Activated naive CD4-positive, alpha-beta T cell treated with anti-CD3 and anti-CD28 coated beads for 36 hours (primary cell): Measurements from ENCODE around the gene KNTC1. TPM values are rescaled to one million over a fixed set of nuclear protein-coding genes. Genes with fewer than 3 reads are reported as not detected.
"Not testable (repeated sequence)": the region's sequence is repeated elsewhere in the genome, so short reads cannot be mapped to it uniquely, and the experiment has no call there.

Experiments
- CTCF ChIA-PET: fragments of 350-600 bp; sonication (Branson Sonifier 250); formaldehyde crosslinking; loops from one replicate; lab custom pipeline; 2021; ENCODE audit warnings: antibody characterized with exemption; lab: Charles Lee
- DNase-seq: peaks from one replicate; pipeline ENCODE4 v3.0.0-alpha.2; 2020
- H3K27ac Mint-ChIP-seq: one replicate; pipeline ENCODE4 v1.8.0; 2021; ENCODE audit warnings: mild to moderate bottlenecking, mixed read lengths
- H3K27me3 Mint-ChIP-seq: one replicate; pipeline ENCODE4 v1.8.0; 2021; ENCODE audit warnings: low read depth, mixed read lengths
- H3K36me3 Mint-ChIP-seq: one replicate; pipeline ENCODE4 v1.8.0; 2021; ENCODE audit warnings: low read depth, mixed read lengths
- H3K4me1 Mint-ChIP-seq: one replicate; pipeline ENCODE4 v1.8.0; 2021; ENCODE audit warnings: low read depth, mixed read lengths
- H3K4me3 Mint-ChIP-seq: one replicate; pipeline ENCODE4 v1.8.0; 2021; ENCODE audit warnings: mild to moderate bottlenecking, moderate library complexity, mixed read lengths
- H3K9me3 Mint-ChIP-seq: one replicate; pipeline ENCODE4 v1.8.0; 2021; ENCODE audit warnings: mixed read lengths
- intact Hi-C: fragments of 100-400 bp; cut with micrococcal nuclease; formaldehyde crosslinking; loops from one replicate; pipeline ENCODE4 v1.15.1; 2023
- total RNA-seq, 2 experiments: library from RNA; stranded (reverse); gene quantifications; one replicate each; pipeline ENCODE4 v1.2.3, GENCODE V29; 2021

The KNTC1 gene
- total RNA-seq, 2 experiments from 2014 or later, result 141 to 142 TPM

DNA sequence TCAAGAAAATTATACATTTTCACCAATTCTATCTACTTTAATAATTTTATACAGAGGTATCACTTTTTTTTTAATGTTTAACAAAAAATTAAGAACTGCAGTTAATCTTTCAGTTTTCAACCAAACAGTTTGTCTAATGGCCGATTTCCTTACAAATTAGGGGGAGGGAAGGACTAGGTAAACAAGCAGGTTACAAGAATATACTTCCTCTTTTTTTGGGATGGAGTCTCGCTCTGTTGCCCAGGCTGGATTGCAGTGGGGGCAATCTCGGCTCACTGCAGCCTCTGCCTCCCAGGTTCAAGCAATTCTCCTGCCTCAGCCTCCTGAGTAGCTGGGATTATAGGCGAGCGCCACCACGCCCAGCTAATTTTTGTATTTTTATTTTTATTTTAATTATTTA lies 33.8 kb upstream of the KNTC1 start:
- Mint-ChIP-seq H3K4me1 (peaks cover 18% of the 10 kb centered on the region), H3K36me3 (peaks cover 25% of the 10 kb centered on the region)
- H3K9me3 Mint-ChIP-seq, DNase-seq, CTCF ChIA-PET, H3K4me3 Mint-ChIP-seq, H3K27me3 Mint-ChIP-seq, intact Hi-C loops, H3K27ac Mint-ChIP-seq: not testable (repeated sequence)

DNA sequence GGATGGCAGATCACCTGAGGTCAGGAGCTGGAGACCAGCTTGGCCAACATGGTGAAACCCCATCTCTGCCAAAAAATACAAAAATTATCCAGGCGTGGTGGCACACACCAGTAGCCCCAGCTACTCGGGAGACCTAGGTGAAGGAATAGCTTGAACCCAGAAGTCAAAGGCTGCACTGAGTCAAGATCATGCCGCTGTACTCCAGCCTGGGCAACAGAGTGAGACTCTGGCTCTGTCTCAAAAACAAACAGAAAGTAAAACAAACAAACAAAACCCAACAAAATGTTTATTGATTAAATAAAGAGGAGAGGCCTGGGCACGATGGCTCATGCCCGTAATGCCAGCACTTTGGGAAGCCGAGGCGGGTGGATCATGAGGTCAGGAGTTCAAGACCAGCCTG lies 31.8 kb upstream of the KNTC1 start:
- intact Hi-C loops, result no loop called here
- CTCF ChIA-PET, result interaction anchor here (0.6 to 1.1 kb wide), 3 partner anchors 15 to 23 kb away, joined by 3 to 4 read pairs (median 4); no protein-coding TSS in a partner anchor
- Mint-ChIP-seq H3K27ac (no peak overlapping the region), H3K9me3 (no peaks in the 10 kb centered on the region), H3K4me3 (no peak overlapping the region), H3K36me3 (peaks cover 28% of the 10 kb centered on the region), H3K27me3 (no peaks in the 10 kb centered on the region), H3K4me1 (peaks cover 30% of the 10 kb centered on the region)
- no peak for DNase-seq

GRCh38 chr12:122499991-122500684 lies 26.9 kb upstream of the KNTC1 start:
- intact Hi-C loops, result loop anchor here (2.0 kb wide), 1 partner anchor 697 kb away; no protein-coding TSS in a partner anchor
- CTCF ChIA-PET, result interaction anchor here (0.9 to 2.7 kb wide), 6 partner anchors 15 to 100 kb away, joined by 3 to 7 read pairs (median 4); no protein-coding TSS in a partner anchor
- Mint-ChIP-seq H3K9me3 (no peaks in the 10 kb centered on the region), H3K27ac (peak overlapping the region; percentile 97), H3K4me3 (peak overlapping the region; percentile 93), H3K36me3 (peaks cover 32% of the 10 kb centered on the region), H3K27me3 (no peaks in the 10 kb centered on the region), H3K4me1 (peaks cover 44% of the 10 kb centered on the region)
- DNase-seq, result peak; percentile 53

- peaks cover 39% of the 10 kb centered on the region for H3K4me1 Mint-ChIP-seq
- intact Hi-C loops, result loop anchor here (1.0 to 2.0 kb wide), 9 partner anchors 26 to 698 kb away; partner anchors contain the start of genes DENR, DIABLO, KNTC1 and VPS33A
- CTCF ChIA-PET, result interaction anchor here (0.6 to 1.4 kb wide), 8 partner anchors 16 to 234 kb away, joined by 3 to 7 read pairs (median 4); no protein-coding TSS in a partner anchor
- DNase-seq, result peak; percentile 98
- H3K27me3 Mint-ChIP-seq, result no peaks in the 10 kb centered on the region
- peak within 1 kb of the TSS; percentile 93 for H3K4me3 Mint-ChIP-seq
- H3K36me3 Mint-ChIP-seq, result peaks cover 38% of the 10 kb centered on the region
- no peaks in the 10 kb centered on the region for H3K9me3 Mint-ChIP-seq
- peak within 1 kb of the TSS; percentile 97 for H3K27ac Mint-ChIP-seq
Observed at GRCh38 chr12:122500685-122501488, 26.2 kb upstream of the KNTC1 start, which contains the start of gene ZCCHC8. ZCCHC8 (minus strand) TSS chr12:122500932; CDS start chr12:122500840, 92 bp downstream.

- no peaks in the 10 kb centered on the region for H3K27me3 Mint-ChIP-seq
- peaks cover 44% of the 10 kb centered on the region for H3K36me3 Mint-ChIP-seq
- DNase-seq, result no peak
- H3K27ac Mint-ChIP-seq, result peak overlapping the region; percentile 97
- no peaks in the 10 kb centered on the region for H3K9me3 Mint-ChIP-seq
- intact Hi-C loops, result loop anchor here (1.0 to 2.0 kb wide), 9 partner anchors 26 to 699 kb away; partner anchors contain the start of genes DENR, DIABLO, KNTC1 and VPS33A
- peak overlapping the region; percentile 93 for H3K4me3 Mint-ChIP-seq
- CTCF ChIA-PET, result interaction anchor here (0.6 to 1.4 kb wide), 3 partner anchors 22 to 103 kb away, joined by 3 to 7 read pairs (median 5); no protein-coding TSS in a partner anchor
- peaks cover 37% of the 10 kb centered on the region for H3K4me1 Mint-ChIP-seq
Observed at GRCh38 chr12:122501489-122501989, 25.5 kb upstream of the KNTC1 start.

GRCh38 chr12:122503147-122503751 lies 23.8 kb upstream of the KNTC1 start:
- no peaks in the 10 kb centered on the region for H3K9me3 Mint-ChIP-seq
- CTCF ChIA-PET, result interaction anchor here (1.5 kb wide), 1 partner anchor 104 kb away, joined by 5 read pairs; no protein-coding TSS in a partner anchor
- H3K4me1 Mint-ChIP-seq, result peaks cover 31% of the 10 kb centered on the region
- H3K36me3 Mint-ChIP-seq, result peaks cover 51% of the 10 kb centered on the region
- intact Hi-C loops, result no loop called here
- DNase-seq, result no peak
- H3K27me3 Mint-ChIP-seq, result no peaks in the 10 kb centered on the region
- no peak overlapping the region for H3K4me3 Mint-ChIP-seq
- H3K27ac Mint-ChIP-seq, result peak overlapping the region; percentile 38

DNA sequence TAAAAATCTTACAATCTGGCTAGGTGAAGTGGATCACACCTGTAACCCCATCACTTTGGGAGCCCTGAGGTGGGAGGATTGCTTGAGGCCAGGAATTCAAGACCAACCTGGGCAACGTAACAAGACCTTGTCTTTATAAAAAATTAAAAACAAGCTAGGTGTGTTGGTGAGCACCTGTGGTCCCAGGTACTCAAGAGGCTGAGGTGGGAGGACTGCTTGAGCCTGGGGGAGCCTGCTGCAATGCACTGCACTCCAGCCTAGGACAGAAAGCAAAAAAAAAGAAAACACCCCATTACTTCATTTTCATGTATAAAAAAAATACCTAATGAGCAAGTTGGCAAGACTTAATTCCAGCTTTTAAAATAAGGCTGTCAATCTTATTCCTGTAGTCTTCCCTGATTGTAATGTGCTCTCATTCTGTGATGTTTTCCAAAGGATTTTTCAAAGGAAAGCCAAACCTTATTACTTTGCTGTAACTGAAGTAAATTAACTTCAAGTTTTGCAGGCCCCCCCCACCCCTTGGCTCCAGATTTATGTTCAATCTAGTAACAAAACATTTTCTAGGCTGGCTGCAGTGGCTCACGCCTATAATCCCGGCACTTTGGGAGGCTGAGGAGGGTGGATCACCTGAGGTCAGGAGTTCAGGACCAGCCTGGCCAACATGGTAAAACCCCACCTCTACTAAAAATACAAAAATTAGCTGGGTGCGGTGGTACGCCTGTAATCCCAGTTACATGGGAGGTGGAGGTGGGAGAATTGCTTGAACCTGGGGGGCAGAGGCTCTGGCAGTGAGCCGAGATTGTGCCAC lies 23.1 kb upstream of the KNTC1 start:
- Mint-ChIP-seq H3K27ac (peak overlapping the region; percentile 38), H3K36me3 (peaks cover 54% of the 10 kb centered on the region), H3K4me3 (no peak overlapping the region), H3K9me3 (no peaks in the 10 kb centered on the region), H3K4me1 (peaks cover 24% of the 10 kb centered on the region), H3K27me3 (no peaks in the 10 kb centered on the region)
- DNase-seq, result no peak
- CTCF ChIA-PET, result interaction anchor here (0.6 to 1.5 kb wide), 2 partner anchors 33 to 104 kb away, joined by 4 to 5 read pairs; no protein-coding TSS in a partner anchor
- intact Hi-C loops, result no loop called here

- Mint-ChIP-seq H3K4me3 (no peak overlapping the region), H3K27ac (no peak overlapping the region), H3K4me1 (peaks cover 18% of the 10 kb centered on the region), H3K36me3 (peaks cover 62% of the 10 kb centered on the region), H3K27me3 (no peaks in the 10 kb centered on the region), H3K9me3 (no peaks in the 10 kb centered on the region)
- DNase-seq, result no peak
- intact Hi-C loops, result no loop called here
- CTCF ChIA-PET, result no interaction called here
Observed at GRCh38 chr12:122505419-122506051, 21.5 kb upstream of the KNTC1 start.

- no peak for DNase-seq
- H3K4me3 Mint-ChIP-seq, result no peak overlapping the region
- H3K27me3 Mint-ChIP-seq, result no peaks in the 10 kb centered on the region
- H3K9me3 Mint-ChIP-seq, result no peaks in the 10 kb centered on the region
- CTCF ChIA-PET, result no interaction called here
- peaks cover 60% of the 10 kb centered on the region for H3K36me3 Mint-ChIP-seq
- peak overlapping the region; percentile 30 for H3K27ac Mint-ChIP-seq
- H3K4me1 Mint-ChIP-seq, result peaks cover 11% of the 10 kb centered on the region
- intact Hi-C loops, result no loop called here
Observed at GRCh38 chr12:122506393-122506938, 20.6 kb upstream of the KNTC1 start.

GRCh38 chr12:122508163-122508562 lies 18.9 kb upstream of the KNTC1 start:
- no peaks in the 10 kb centered on the region for H3K27me3 Mint-ChIP-seq
- no peak overlapping the region for H3K27ac Mint-ChIP-seq
- no peak for DNase-seq
- H3K4me3 Mint-ChIP-seq, result no peak overlapping the region
- peaks cover 2% of the 10 kb centered on the region for H3K4me1 Mint-ChIP-seq
- intact Hi-C loops, result no loop called here
- CTCF ChIA-PET, result interaction anchor here (0.5 to 0.6 kb wide), 2 partner anchors 43 to 860 kb away, joined by 3 to 4 read pairs; no protein-coding TSS in a partner anchor
- H3K9me3 Mint-ChIP-seq, result no peaks in the 10 kb centered on the region
- H3K36me3 Mint-ChIP-seq, result peaks cover 64% of the 10 kb centered on the region
